HepG2 (cell line): ENCODE results near the gene WDR48. TPM values are rescaled to one million over a fixed set of nuclear protein-coding genes. Genes with fewer than 3 reads are reported as not detected.

ENCODE experiments used
- ATF6 ChIP-seq: sonication (generic); formaldehyde crosslinking; conservative IDR thresholded peaks from 2 replicates; pipeline ENCODE4 v1.4.0; 2020; ENCODE audit warnings: missing genetic modification reagents
- CEBPB ChIP-seq: IDR thresholded peaks from 2 replicates; pipeline ENCODE4 v1.6.1; 2011; ENCODE audit warnings: low read depth, low read length, improper control_type of control experiment, borderline replicate concordance
- CREB1 ChIP-seq, 2 experiments: fragments of 450-650 bp in 1 of 2; IDR thresholded peaks; 2 replicates each; pipeline ENCODE4 v1.6.1; 2016 to 2017; ENCODE audit warnings: control low read depth in 1 of 2, mild to moderate bottlenecking in 1 of 2, missing compliant biosample characterization in 1 of 2, missing genetic modification characterization in 1 of 2
- HOXA5 ChIP-seq: sonication (generic); formaldehyde crosslinking; IDR thresholded peaks from 2 replicates; pipeline ENCODE4 v1.4.0; 2020; ENCODE audit warnings: missing genetic modification reagents
- KLF6 ChIP-seq: IDR thresholded peaks from 2 replicates; pipeline ENCODE4 v1.8.0; 2016; ENCODE audit warnings: missing biosample characterization, missing genetic modification reagents
- MEIS2 ChIP-seq: sonication (generic); formaldehyde crosslinking; IDR thresholded peaks from 2 replicates; pipeline ENCODE4 v1.9.0; 2021; ENCODE audit warnings: mild to moderate bottlenecking, missing genetic modification reagents
- NR0B2 ChIP-seq: sonication (generic); formaldehyde crosslinking; IDR thresholded peaks from 2 replicates; pipeline ENCODE4 v1.4.0; 2020; ENCODE audit warnings: mild to moderate bottlenecking, missing genetic modification reagents
- THAP11 ChIP-seq: IDR thresholded peaks from 2 replicates; pipeline ENCODE4 v1.6.1; 2016; ENCODE audit warnings: missing biosample characterization, missing genetic modification reagents
- USF2 ChIP-seq, 2 experiments: sonication (generic) in 1 of 2; formaldehyde crosslinking in 1 of 2; IDR thresholded peaks; 2 replicates each; pipeline versions ENCODE4 v1.5.1 to v1.6.1; 2011 to 2020; ENCODE audit warnings: borderline replicate concordance in 1 of 2, low read depth in 1 of 2, low read length in 1 of 2, mild to moderate bottlenecking in 1 of 2, missing genetic modification reagents in 1 of 2, moderate library complexity in 1 of 2
- WIZ ChIP-seq: sonication (generic); formaldehyde crosslinking; IDR thresholded peaks from 2 replicates; pipeline ENCODE4 v1.5.1; 2020; ENCODE audit warnings: mild to moderate bottlenecking, missing genetic modification reagents
- ZFX ChIP-seq: sonication (generic); formaldehyde crosslinking; IDR thresholded peaks from 2 replicates; pipeline ENCODE4 v1.4.0; 2020; ENCODE audit warnings: mild to moderate bottlenecking, low read depth, missing genetic modification reagents, moderate library complexity
- ZNF317 ChIP-seq: sonication (generic); formaldehyde crosslinking; IDR thresholded peaks from 2 replicates; pipeline ENCODE4 v1.5.0; 2020; ENCODE audit warnings: mild to moderate bottlenecking, missing genetic modification reagents
- ZNF484 ChIP-seq: sonication (generic); formaldehyde crosslinking; IDR thresholded peaks from 2 replicates; pipeline ENCODE4 v1.5.1; 2020; ENCODE audit warnings: mild to moderate bottlenecking, low read depth, missing genetic modification reagents, borderline replicate concordance
- ZNF567 ChIP-seq: sonication (generic); formaldehyde crosslinking; IDR thresholded peaks from 2 replicates; pipeline ENCODE4 v1.8.1; 2023; ENCODE audit warnings: mild to moderate bottlenecking, missing genetic modification reagents, borderline replicate concordance
- ZNF644 ChIP-seq: IDR thresholded peaks from 2 replicates; pipeline ENCODE4 v1.6.1; 2016; ENCODE audit warnings: low read depth
- polyA plus RNA-seq, 8 experiments: library from polyadenylated mRNA; depleted of rRNA in 3 of 8; stranded (reverse) in 7 of 8; unstranded in 1 of 8; fragments of >200 nt; fragmentation: Illumina TruSeq in 4 of 8; extraction: Trizol in 4 of 8; gene quantifications; 2 replicates each; pipeline versions ENCODE4 v1.2.1 to v1.2.3, GENCODE V29; 2011 to 2016; ENCODE audit warnings: low read depth in 4 of 8, missing spikeins in 1 of 8, mixed read lengths in 1 of 8; ENCODE audit not compliant: insufficient read depth in 1 of 8
- total RNA-seq, 5 experiments: library from RNA; depleted of rRNA; stranded (reverse); fragments of >200 nt; fragmentation: Illumina TruSeq; extraction: Trizol; gene quantifications; 2 replicates each; pipeline ENCODE4 v1.2.3, GENCODE V29; 2016; ENCODE audit warnings: low read depth in 1 of 5

The WDR48 gene
- total and polyA plus RNA-seq, 2 of the 13 experiments (the other 11 are each of a cell fraction or from before 2014, with no cell fraction given) = 29.2 to 31.2 TPM

GRCh38 chr3:39013921-39014509 is 37.8 kb upstream of the WDR48 start (continued):
- TF ChIP-seq ZNF484 (CRISPR knock-in tag) = no peak
- 0 out of 2 replicates have a peak, but pooled peaks have one; percentile 14 for TF ChIP-seq ZNF644 (CRISPR knock-in tag)
- no peak for TF ChIP-seq CEBPB
- TF ChIP-seq USF2 (IDR thresholded peaks at IDR 0.05; ENCODE audit: low read depth, low read length) = no peak
- TF ChIP-seq USF2 (CRISPR knock-in tag; IDR thresholded peaks at IDR 0.05; ENCODE audit: borderline replicate concordance) = no peak
- TF ChIP-seq ZNF567 (CRISPR knock-in tag) = no peak
- TF ChIP-seq THAP11 (CRISPR knock-in tag) = 0 out of 2 replicates have a peak, but pooled peaks have one; percentile 23
- no peak for TF ChIP-seq ZFX (CRISPR knock-in tag)
- TF ChIP-seq ZNF317 (CRISPR knock-in tag) = no peak
- TF ChIP-seq CREB1 (IDR thresholded peaks at IDR 0.05) = no peak
- peak; percentile 62; the same call in 1 of the 2 replicates for TF ChIP-seq CREB1 (CRISPR knock-in tag; IDR thresholded peaks at IDR 0.05)
- TF ChIP-seq WIZ (CRISPR knock-in tag) = no peak
- TF ChIP-seq ATF6 (CRISPR knock-in tag) = no peak
- no peak for TF ChIP-seq MEIS2 (CRISPR knock-in tag)
- no peak for TF ChIP-seq HOXA5
- no peak for TF ChIP-seq KLF6
- no peak for TF ChIP-seq NR0B2 (CRISPR knock-in tag)
